Psoas muscle (tissue), 8 donors: ENCODE data around the gene COG8. TPM values are rescaled to one million over a fixed set of nuclear protein-coding genes. Genes with fewer than 3 reads are reported as not detected.
"Not testable (repeated sequence)": the region's sequence is repeated elsewhere in the genome, so short reads cannot be mapped to it uniquely, and the experiment has no call there.

Source experiments
- ATAC-seq, 4 donors: fragments of 200-7000 bp; cut with Tn5 transposase; one replicate each; pipeline ENCODE4 v1.9.1; 2020; ENCODE audit warnings: moderate library complexity in 3 of 4, mild to moderate bottlenecking in 2 of 4
- DNase-seq, 2 donors: peaks; one replicate each; pipeline ENCODE4 v3.0.0-alpha.2; 2020
- H3K27ac ChIP-seq: fragments of 200-600 bp; one replicate; pipeline ENCODE4 v1.8.0; 2022
- H3K27me3 ChIP-seq, 3 donors: fragments of 200-600 bp in 1 of 3; one replicate each; pipeline versions ENCODE4 v1.6.1 to v1.8.0; 2013 to 2022; ENCODE audit warnings: low read length in 2 of 3, mild to moderate bottlenecking in 2 of 3, moderate library complexity in 1 of 3; ENCODE audit not compliant: insufficient read depth in 3 of 3
- H3K36me3 ChIP-seq, 2 donors: fragments of 200-600 bp in 1 of 2; one replicate each; pipeline versions ENCODE4 v1.6.1 to v1.8.0; 2013 to 2022; ENCODE audit warnings: low read depth in 1 of 2, mild to moderate bottlenecking in 1 of 2, moderate library complexity in 1 of 2; ENCODE audit not compliant: insufficient read depth in 1 of 2
- H3K4me1 ChIP-seq: fragments of 200-600 bp; one replicate; pipeline ENCODE4 v1.8.0; 2022
- H3K4me3 ChIP-seq: fragments of 200-600 bp; one replicate; pipeline ENCODE4 v1.8.0; 2022; ENCODE audit warnings: mild to moderate bottlenecking
- H3K9me3 ChIP-seq: fragments of 200-600 bp; one replicate; pipeline ENCODE4 v1.8.0; 2022
- WGBS, 3 donors: extraction: QIAGEN DNeasy Blood & Tissue Kit; methylation state at CpG; one replicate each; pipeline versions ENCODE4 v1.1.6 to v1.1.7; 2013; 5-methylcytosine and 5-hydroxymethylcytosine counted together
- intact Hi-C, 2 donors: fragments of 100-400 bp; cut with DNase I; formaldehyde crosslinking; loops; one replicate each; pipeline versions ENCODE4 v1.11.0 to v1.14.2; 2022
- polyA plus RNA-seq, 3 donors: library from polyadenylated mRNA; stranded (reverse); fragments of 200-250 nt; gene quantifications; one replicate each; pipeline ENCODE4 v1.2.3, GENCODE V29; 2013
- total RNA-seq, 4 donors: library from RNA; stranded (reverse); fragmentation: NEBNext Ultra II Directional in 2 of 4; extraction: Animal tissue kit (Norgen Biotek cat#: 25700) in 2 of 4; gene quantifications; one replicate each; pipeline versions ENCODE4 v1.2.1 to v1.2.4, GENCODE V29; 2021 to 2023
- TF ChIP-seq, protein P1 (sequence below): fragments of 200-600 bp; IDR thresholded peaks from one replicate; pipeline ENCODE4 v1.8.0; 2022; ENCODE audit warnings: antibody characterized with exemption
- donor health status: healthy with polysubstance abuse.
- donor health status: DM: no; HTN: no; CAD: no; lungs with moderate emphysema.
- donor health status: Bipolar disorder and iron deficiency.
- donor health status: healthy.
- donor health status: DM: yes; HTN: yes; CAD: no.
- donor health status: DM: no; HTN: no; CAD: no.
- donor health status: DM: no; HTN: no; CAD: no.
- donor health status: DM: yes; HTN: yes; CAD: no.

COG8 gene
- total and polyA plus RNA-seq, 7 donors = 16.7 to 36.5 (median 28.3) TPM

DNA sequence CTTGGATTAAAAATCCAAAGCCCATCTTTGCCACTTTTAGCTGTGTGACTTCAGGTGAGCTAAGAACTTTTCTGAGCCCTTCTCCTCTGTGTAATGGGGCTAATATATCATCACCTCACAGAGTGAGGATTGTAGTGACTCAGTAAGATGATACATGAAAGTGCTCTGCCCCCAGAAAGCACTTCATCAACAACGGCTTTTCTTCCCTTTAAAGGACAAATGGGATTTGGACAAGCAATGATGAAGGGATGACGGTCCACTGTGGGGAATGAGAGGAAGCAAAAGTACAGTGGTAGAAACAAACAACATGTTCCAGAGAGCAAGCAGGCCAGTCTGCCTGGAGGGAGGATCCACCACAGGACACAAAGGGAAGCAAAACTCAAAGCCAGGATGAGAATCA, 26.5 kb upstream of the COG8 start:
- no peak overlapping the region for H3K27ac ChIP-seq
- H3K4me3 ChIP-seq = no peak overlapping the region
- TF ChIP-seq, protein P1, sequence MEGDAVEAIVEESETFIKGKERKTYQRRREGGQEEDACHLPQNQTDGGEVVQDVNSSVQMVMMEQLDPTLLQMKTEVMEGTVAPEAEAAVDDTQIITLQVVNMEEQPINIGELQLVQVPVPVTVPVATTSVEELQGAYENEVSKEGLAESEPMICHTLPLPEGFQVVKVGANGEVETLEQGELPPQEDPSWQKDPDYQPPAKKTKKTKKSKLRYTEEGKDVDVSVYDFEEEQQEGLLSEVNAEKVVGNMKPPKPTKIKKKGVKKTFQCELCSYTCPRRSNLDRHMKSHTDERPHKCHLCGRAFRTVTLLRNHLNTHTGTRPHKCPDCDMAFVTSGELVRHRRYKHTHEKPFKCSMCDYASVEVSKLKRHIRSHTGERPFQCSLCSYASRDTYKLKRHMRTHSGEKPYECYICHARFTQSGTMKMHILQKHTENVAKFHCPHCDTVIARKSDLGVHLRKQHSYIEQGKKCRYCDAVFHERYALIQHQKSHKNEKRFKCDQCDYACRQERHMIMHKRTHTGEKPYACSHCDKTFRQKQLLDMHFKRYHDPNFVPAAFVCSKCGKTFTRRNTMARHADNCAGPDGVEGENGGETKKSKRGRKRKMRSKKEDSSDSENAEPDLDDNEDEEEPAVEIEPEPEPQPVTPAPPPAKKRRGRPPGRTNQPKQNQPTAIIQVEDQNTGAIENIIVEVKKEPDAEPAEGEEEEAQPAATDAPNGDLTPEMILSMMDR = no peak
- H3K4me1 ChIP-seq = no peaks in the 10 kb centered on the region
- DNase-seq (no peak), ATAC-seq (no peak)
- WGBS, 3 donors = 76 to 83% (median 83%) methylated on average over 2 of the region's 2 CpGs
- intact Hi-C loops = no loop called here
- H3K9me3 ChIP-seq = no peaks in the 10 kb centered on the region
- no peaks in the 10 kb centered on the region for H3K27me3 ChIP-seq
- H3K36me3 ChIP-seq = peaks cover 8 to 87% of the 10 kb centered on the region in 2 donors

- DNase-seq (no peak), ATAC-seq (no peak)
- TF ChIP-seq, protein P1 = no peak
- Histone ChIP-seq H3K36me3 (peaks cover 8 to 82% of the 10 kb centered on the region in 2 donors), H3K27ac (no peak overlapping the region), H3K9me3 (no peaks in the 10 kb centered on the region), H3K4me1 (no peaks in the 10 kb centered on the region), H3K27me3 (no peaks in the 10 kb centered on the region), H3K4me3 (no peak overlapping the region)
- 77 to 91% (median 83%) methylated on average over 2 of the region's 2 CpGs for WGBS, 3 donors
- intact Hi-C loops = no loop called here
Measured at GRCh38 chr16:69364088-69364487, 24.7 kb upstream of the COG8 start.

- Histone ChIP-seq H3K9me3 (no peaks in the 10 kb centered on the region), H3K27ac (no peak overlapping the region), H3K27me3 (no peaks in the 10 kb centered on the region), H3K36me3 (peaks cover 7 to 74% of the 10 kb centered on the region in 2 donors), H3K4me1 (no peaks in the 10 kb centered on the region), H3K4me3 (no peak overlapping the region)
- ATAC-seq (peak in 1 of 4 donors; percentile 41), DNase-seq (no peak)
- intact Hi-C loops = no loop called here
- 84 to 92% (median 89%) methylated on average over 5 of the region's 5 CpGs for WGBS, 3 donors
- TF ChIP-seq, protein P1 = no peak
Measured at GRCh38 chr16:69363281-69363717, 23.9 kb upstream of the COG8 start.

DNA sequence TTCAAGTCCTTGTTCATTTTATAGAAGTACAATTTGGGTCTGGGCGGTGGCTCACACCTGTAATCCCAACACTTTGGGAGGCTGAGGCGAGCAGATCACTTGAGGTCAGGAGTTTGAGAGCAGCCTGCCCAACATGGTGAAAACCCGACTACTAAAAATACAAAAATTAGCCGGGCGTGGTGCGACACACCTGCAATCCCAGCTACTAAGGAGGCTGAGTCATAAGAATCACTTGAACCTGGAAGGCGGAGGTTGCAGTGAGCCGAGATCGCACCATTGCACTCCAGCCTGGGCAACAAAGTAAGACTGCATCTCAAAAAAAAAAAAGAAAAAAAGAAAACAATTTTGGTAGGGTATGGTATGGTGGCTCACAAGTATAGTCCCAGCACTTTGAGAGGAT, 20.7 kb upstream of the COG8 start:
- H3K27ac ChIP-seq, ATAC-seq, H3K9me3 ChIP-seq, H3K4me3 ChIP-seq, H3K27me3 ChIP-seq, intact Hi-C loops, DNase-seq: not testable (repeated sequence)
- peaks cover 2 to 52% of the 10 kb centered on the region in 2 donors for H3K36me3 ChIP-seq
- WGBS, 3 donors = 96 to 97% (median 97%) methylated on average over 9 of the region's 9 CpGs
- H3K4me1 ChIP-seq = peaks cover 13% of the 10 kb centered on the region

GRCh38 chr16:69351309-69352027, 12.1 kb upstream of the COG8 start, which contains the start of gene TMED6:
TSS of gene TMED6 (minus strand) at chr16:69351786. CDS start at chr16:69351753, 33 bp downstream.
- intact Hi-C loops = no loop called here
- DNase-seq (no peak), ATAC-seq (no peak)
- Histone ChIP-seq H3K36me3 (peaks cover 2 to 65% of the 10 kb centered on the region in 2 donors), H3K9me3 (no peaks in the 10 kb centered on the region), H3K27ac (no peak within 1 kb of the TSS), H3K4me3 (no peak within 1 kb of the TSS), H3K4me1 (peaks cover 5% of the 10 kb centered on the region), H3K27me3 (no peaks in the 10 kb centered on the region)
- WGBS, 3 donors = 82 to 89% (median 85%) methylated on average over 12 of the region's 12 CpGs
- TF ChIP-seq, protein P1 = no peak
